IPS-15b (cell line): ENCODE measurements around the gene SYT12.
"Not testable (repeated sequence)": the region's sequence is repeated elsewhere in the genome, so short reads cannot be mapped to it uniquely, and the experiment has no call there.

Experiments
- H3K27me3 ChIP-seq: one replicate; pipeline ENCODE4 v1.6.1; 2013; ENCODE audit warnings: low read length; ENCODE audit not compliant: control insufficient read depth, insufficient read depth
- H3K36me3 ChIP-seq: one replicate; pipeline ENCODE4 v1.6.1; 2013; ENCODE audit warnings: low read length; ENCODE audit not compliant: control insufficient read depth, insufficient read depth
- H3K4me1 ChIP-seq: one replicate; pipeline ENCODE4 v1.6.1; 2013; ENCODE audit warnings: mild to moderate bottlenecking, low read length; ENCODE audit not compliant: control insufficient read depth, insufficient read depth
- H3K4me3 ChIP-seq: one replicate; pipeline ENCODE4 v1.5.1; 2013; ENCODE audit warnings: low read depth, low read length
- H3K9ac ChIP-seq: one replicate; pipeline ENCODE4 v1.6.1; 2013; ENCODE audit warnings: low read depth, mild to moderate bottlenecking, low read length
- H3K9me3 ChIP-seq: one replicate; pipeline ENCODE4 v1.6.1; 2013; ENCODE audit warnings: mild to moderate bottlenecking, low read length; ENCODE audit not compliant: control insufficient read depth, insufficient read depth

Gene SYT12

GRCh38 chr11:67002297-67002913 lies 20.5 kb upstream of the SYT12 start:
- H3K36me3 ChIP-seq: no peaks in the 10 kb centered on the region
- H3K27me3 ChIP-seq: no peaks in the 10 kb centered on the region
- no peak overlapping the region for H3K9ac ChIP-seq
- H3K4me1 ChIP-seq: peaks cover 8% of the 10 kb centered on the region
- H3K4me3 ChIP-seq: no peak overlapping the region
- no peaks in the 10 kb centered on the region for H3K9me3 ChIP-seq

GRCh38 chr11:67002921-67003411 lies 20.0 kb upstream of the SYT12 start:
- Histone ChIP-seq H3K9me3 (no peaks in the 10 kb centered on the region), H3K9ac (no peak overlapping the region), H3K4me1 (peaks cover 8% of the 10 kb centered on the region), H3K36me3 (no peaks in the 10 kb centered on the region), H3K27me3 (no peaks in the 10 kb centered on the region), H3K4me3 (no peak overlapping the region)

DNA sequence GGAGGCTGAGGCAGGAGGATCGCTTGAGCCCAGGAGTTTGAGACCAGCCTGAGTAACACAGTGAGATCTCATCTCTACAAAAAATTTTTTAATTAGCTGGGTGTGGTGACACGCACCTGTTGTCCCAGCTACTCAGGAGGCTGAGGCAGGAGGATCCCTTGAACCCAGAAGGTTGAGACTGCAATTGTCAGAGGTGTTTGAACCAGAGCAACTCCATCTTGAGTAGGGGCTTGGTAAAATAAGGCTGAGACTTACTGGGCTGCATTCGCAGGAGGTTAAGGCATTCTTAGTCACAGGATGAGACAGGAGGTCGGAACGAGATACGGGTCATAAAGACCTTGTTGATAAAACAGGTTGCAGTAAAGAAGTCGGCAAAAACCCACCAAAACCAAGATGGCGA lies 17.7 kb upstream of the SYT12 start:
- not testable (repeated sequence) for H3K4me1 ChIP-seq, H3K27me3 ChIP-seq, H3K9me3 ChIP-seq, H3K4me3 ChIP-seq, H3K36me3 ChIP-seq, H3K9ac ChIP-seq

DNA sequence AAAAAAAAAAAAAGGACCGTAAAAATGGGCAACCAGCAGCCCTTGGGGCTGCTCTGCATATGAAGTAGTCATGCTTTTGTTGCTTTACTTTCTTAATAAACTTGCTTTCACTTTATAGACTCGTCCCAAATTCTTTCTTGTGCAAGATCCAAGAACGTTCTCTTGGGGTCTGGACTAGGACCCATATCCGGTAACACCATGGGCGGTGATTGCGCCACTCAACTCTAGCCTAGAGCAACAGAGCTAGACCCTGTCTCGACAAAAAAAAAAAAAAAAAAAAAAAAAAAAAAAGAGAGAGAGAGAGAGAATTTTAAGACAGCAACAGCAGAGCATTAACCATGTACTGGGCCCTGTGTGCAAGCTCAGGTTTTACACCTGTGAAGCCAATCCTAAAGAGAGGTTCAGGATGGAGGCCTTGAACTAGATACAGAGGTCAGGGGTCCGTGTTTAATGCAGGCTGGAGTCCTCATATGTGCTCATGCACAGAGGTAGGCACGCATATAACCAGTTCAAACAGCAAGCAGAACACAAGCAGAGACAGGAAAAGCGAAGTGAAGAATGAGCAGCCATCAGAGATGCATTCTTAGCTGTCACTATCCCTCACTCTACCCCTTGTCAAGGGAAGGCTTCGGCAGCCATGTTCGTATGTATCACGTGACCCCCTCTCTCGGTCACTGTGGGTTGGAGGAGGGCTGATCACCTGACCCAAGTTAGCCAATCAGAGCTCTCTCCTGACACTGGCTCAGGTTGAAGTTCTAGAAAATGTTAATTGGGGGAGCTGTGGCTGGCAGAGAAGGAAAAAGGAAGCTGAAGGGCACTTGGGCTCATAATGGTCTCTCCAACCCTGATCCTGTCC lies 16.7 kb upstream of the SYT12 start:
- Histone ChIP-seq H3K4me1 (peaks cover 8% of the 10 kb centered on the region), H3K4me3 (no peak overlapping the region), H3K36me3 (no peaks in the 10 kb centered on the region), H3K9ac (peak overlapping the region; percentile 40), H3K9me3 (no peaks in the 10 kb centered on the region), H3K27me3 (no peaks in the 10 kb centered on the region)

DNA sequence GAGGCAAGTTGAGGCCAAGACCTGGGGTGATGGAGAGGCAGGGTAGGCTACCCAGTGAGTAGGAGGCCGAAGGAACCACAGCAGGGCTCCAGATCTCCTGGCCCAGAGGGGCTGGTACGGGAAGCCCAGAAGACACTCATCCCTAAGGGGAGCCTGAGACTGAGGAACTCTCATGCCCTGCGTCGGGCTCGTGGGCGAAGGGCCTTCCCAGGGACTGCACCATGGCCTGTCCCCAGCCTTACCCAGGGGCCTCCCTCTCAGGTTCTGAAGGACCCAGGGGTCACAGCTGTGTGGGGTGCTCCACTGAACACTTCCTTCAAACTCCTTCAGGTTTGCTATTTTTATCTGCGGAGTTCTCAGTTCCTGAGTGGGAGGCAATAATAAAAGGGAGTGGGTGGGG lies 15.8 kb upstream of the SYT12 start:
- no peaks in the 10 kb centered on the region for H3K27me3 ChIP-seq
- H3K36me3 ChIP-seq: no peaks in the 10 kb centered on the region
- peak overlapping the region; percentile 40 for H3K9ac ChIP-seq
- peaks cover 8% of the 10 kb centered on the region for H3K4me1 ChIP-seq
- no peak overlapping the region for H3K4me3 ChIP-seq
- H3K9me3 ChIP-seq: no peaks in the 10 kb centered on the region

DNA sequence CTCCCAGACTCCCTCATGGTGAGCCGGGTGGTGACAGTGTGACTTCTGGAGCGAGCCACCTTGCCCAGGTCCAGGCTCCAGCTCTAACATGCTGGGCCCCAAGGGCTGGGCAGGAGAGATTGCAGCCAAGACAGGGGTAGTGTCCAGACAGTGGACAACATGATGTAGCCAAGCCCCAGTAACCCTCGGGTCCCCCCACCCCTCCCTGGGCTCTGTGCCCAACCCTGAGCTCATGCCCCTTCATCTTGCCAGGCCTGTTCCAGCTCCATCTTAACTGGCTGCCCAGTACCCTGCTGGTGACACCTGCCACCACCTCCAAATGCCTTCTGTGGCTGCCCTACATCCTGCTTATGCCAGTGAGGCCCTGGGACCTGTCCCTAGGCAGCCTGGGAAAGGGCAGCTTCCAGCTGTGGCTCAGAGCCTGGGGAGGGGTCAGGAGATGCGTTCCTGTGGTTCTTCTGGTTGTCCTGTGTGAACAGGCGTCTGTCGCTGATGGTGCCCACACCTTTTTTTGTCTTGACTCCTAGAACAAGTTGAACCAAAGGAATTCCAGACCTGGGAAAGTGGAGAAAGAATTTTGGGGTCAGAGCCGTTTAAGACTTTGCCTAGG lies 12.5 kb upstream of the SYT12 start:
- no peak overlapping the region for H3K9ac ChIP-seq
- H3K36me3 ChIP-seq: peaks cover 4% of the 10 kb centered on the region
- H3K4me1 ChIP-seq: peaks cover 5% of the 10 kb centered on the region
- H3K4me3 ChIP-seq: no peak overlapping the region
- H3K27me3 ChIP-seq: no peaks in the 10 kb centered on the region
- no peaks in the 10 kb centered on the region for H3K9me3 ChIP-seq

- Histone ChIP-seq H3K9ac (no peak overlapping the region), H3K4me1 (no peaks in the 10 kb centered on the region), H3K4me3 (no peak overlapping the region), H3K9me3 (no peaks in the 10 kb centered on the region), H3K27me3 (no peaks in the 10 kb centered on the region), H3K36me3 (peaks cover 4% of the 10 kb centered on the region)
Observed at GRCh38 chr11:67013511-67014045, 9.4 kb upstream of the SYT12 start.

DNA sequence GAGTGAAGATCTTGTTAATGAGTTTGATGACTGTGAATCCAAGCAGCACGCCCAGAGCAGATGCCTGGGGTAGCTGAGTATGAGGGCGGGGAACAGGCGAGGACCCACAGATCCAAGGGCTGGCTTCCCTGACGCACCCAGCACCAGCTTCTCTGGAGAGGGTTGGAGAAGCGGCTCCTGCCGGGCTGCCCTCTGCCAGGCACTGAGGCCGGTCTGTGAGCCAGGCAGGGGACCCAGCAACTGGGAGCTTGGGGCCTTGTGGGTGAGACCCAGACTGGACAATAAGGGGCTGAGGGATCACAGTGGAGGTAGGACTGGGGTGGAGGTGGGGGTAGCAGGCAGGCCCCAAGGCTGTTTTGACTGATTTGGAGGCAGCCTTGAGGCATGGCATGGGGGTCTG lies 8.6 kb upstream of the SYT12 start:
- Histone ChIP-seq H3K36me3 (peaks cover 4% of the 10 kb centered on the region), H3K4me3 (no peak overlapping the region), H3K9me3 (no peaks in the 10 kb centered on the region), H3K4me1 (no peaks in the 10 kb centered on the region), H3K9ac (no peak overlapping the region), H3K27me3 (no peaks in the 10 kb centered on the region)

DNA sequence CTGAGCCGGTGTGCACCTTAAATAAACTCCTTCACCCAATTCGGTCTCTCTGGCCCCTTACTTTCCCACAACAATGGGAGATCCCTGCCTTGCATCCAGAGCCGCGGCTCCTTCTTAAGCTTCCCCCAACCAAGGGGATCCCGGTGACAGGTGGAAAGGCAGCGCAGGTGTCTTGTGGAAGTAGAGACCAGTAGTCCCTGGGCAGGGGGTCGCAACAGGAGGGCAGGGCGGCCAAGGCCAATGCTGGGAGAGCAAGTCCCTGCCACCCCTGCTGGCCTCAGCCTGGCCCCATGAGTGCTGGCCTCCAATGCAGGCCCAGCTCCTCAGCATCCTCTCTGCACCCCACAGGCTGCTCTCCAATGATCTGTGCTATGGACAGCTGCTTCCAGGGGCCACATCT lies 7.9 kb upstream of the SYT12 start:
- H3K9ac ChIP-seq: no peak overlapping the region
- peaks cover 4% of the 10 kb centered on the region for H3K36me3 ChIP-seq
- no peaks in the 10 kb centered on the region for H3K27me3 ChIP-seq
- no peak overlapping the region for H3K4me3 ChIP-seq
- no peaks in the 10 kb centered on the region for H3K4me1 ChIP-seq
- H3K9me3 ChIP-seq: no peaks in the 10 kb centered on the region

GRCh38 chr11:67016550-67016949 lies 6.4 kb upstream of the SYT12 start:
- Histone ChIP-seq H3K36me3 (peaks cover 4% of the 10 kb centered on the region), H3K9ac (no peak overlapping the region), H3K4me1 (peaks cover 1% of the 10 kb centered on the region), H3K27me3 (no peaks in the 10 kb centered on the region), H3K4me3 (no peak overlapping the region), H3K9me3 (no peaks in the 10 kb centered on the region)

GRCh38 chr11:67020949-67021348 lies 2.0 kb upstream of the SYT12 start:
- H3K4me3 ChIP-seq: no peak overlapping the region
- H3K27me3 ChIP-seq: peaks cover 32% of the 10 kb centered on the region
- peaks cover 2% of the 10 kb centered on the region for H3K36me3 ChIP-seq
- peaks cover 5% of the 10 kb centered on the region for H3K4me1 ChIP-seq
- no peak overlapping the region for H3K9ac ChIP-seq
- H3K9me3 ChIP-seq: no peaks in the 10 kb centered on the region
